ENCODE results near the gene TRIAP1.

GRCh38 chr12:120439646-120440247, 6.4 kb downstream of the TRIAP1 start:
- peak in 3 of 4 experiments; percentile 7 to 74 (median 28) for TF ChIP-seq CTCF (IDR thresholded peaks at IDR 0.05)
- no peak for TF ChIP-seq POLR2AphosphoS5 (IDR thresholded peaks at IDR 0.05)
- no peak for TF ChIP-seq POLR2A (IDR thresholded peaks at IDR 0.05)
- TF ChIP-seq EP300 (IDR thresholded peaks at IDR 0.05) = no peak
